ACHN (cell line): Measurements from ENCODE around the gene OR2T34.
"Not testable (repeated sequence)": the region's sequence is repeated elsewhere in the genome, so short reads cannot be mapped to it uniquely, and the experiment has no call there.

Source experiments
- DNase-seq: peaks from one replicate; pipeline ENCODE4 v3.0.0-alpha.2; 2015
- in situ Hi-C: cut with HindIII; loops from 2 replicates; pipeline ENCODE4 v1.10.0; 2017; ENCODE audit warnings: low sequenced_read_pairs, low pct_ligation_motif_present, low pct_unique_long_range_greater_than_20kb

OR2T34 gene

GRCh38 chr1:248569049-248569448 is 5.5 kb downstream of the OR2T34 start:
- DNase-seq, in situ Hi-C loops: not testable (repeated sequence)

- in situ Hi-C loops, DNase-seq: not testable (repeated sequence)
Measured at GRCh38 chr1:248565530-248566373, 8.8 kb downstream of the OR2T34 start.

GRCh38 chr1:248562672-248563071 is 11.9 kb downstream of the OR2T34 start, which contains the start of gene OR2T29:
Gene OR2T29, minus strand, starts transcription at chr1:248562772. Its CDS starts 3,281 bp downstream, at chr1:248559491.
- in situ Hi-C loops, DNase-seq: not testable (repeated sequence)

- in situ Hi-C loops, DNase-seq: not testable (repeated sequence)
Measured at GRCh38 chr1:248551027-248551426, 23.5 kb downstream of the OR2T34 start.

- in situ Hi-C loops, DNase-seq: not testable (repeated sequence)
Measured at GRCh38 chr1:248547383-248547782, 27.2 kb downstream of the OR2T34 start.

GRCh38 chr1:248537449-248537848 is 37.1 kb downstream of the OR2T34 start:
- DNase-seq, in situ Hi-C loops: not testable (repeated sequence)
